ENCODE results near the gene SNX17.
"Not testable (repeated sequence)": the region's sequence is repeated elsewhere in the genome, so short reads cannot be mapped to it uniquely, and the experiment has no call there.

The SNX17 gene

DNA sequence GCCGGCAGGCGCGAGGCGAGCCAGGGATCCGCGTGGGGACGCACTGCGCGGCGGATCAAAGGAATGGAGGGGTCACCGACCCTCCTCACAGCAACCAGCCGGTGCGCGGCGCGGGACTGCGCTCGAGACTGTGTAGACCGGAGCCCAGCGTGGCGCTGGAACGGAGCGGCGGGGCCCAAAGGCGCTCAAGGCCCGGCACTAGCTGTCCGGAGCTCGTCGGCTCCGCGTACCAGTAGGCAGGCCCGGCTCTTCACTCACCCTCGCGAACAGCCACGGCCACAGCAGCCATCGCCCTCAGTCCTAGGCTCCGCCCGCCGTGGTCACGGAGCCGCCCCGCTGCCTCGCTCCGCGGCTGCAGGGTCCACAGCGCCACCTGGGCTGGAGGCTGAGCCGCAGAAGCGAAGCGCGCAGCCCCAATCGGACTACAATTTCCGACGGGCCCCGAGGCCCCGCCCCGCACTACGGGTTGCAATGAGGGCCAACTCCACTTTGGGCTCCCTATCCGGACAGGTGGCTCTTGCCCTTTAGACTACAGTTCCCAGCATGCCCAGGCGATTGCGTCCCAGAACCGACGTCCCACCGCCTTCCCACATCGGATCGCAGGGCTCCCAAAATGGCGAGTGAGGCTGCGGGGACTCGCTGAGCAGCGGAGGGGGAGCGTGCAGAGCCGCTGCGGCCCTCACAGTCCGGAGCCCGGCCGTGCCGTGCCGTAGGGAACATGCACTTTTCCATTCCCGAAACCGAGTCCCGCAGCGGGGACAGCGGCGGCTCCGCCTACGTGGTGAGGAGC, at the start of gene SNX17, which contains the start of gene EIF2B4:
Gene SNX17, plus strand, starts transcription at position 591 of the 790 bp plus-strand sequence. Its CDS starts 128 bp downstream, at position 719.
Gene EIF2B4, minus strand, starts transcription at position 313 of the 790 bp plus-strand sequence. Its CDS starts 24 bp downstream, at position 289.
- peak; percentile 100 for DNase-seq

DNA sequence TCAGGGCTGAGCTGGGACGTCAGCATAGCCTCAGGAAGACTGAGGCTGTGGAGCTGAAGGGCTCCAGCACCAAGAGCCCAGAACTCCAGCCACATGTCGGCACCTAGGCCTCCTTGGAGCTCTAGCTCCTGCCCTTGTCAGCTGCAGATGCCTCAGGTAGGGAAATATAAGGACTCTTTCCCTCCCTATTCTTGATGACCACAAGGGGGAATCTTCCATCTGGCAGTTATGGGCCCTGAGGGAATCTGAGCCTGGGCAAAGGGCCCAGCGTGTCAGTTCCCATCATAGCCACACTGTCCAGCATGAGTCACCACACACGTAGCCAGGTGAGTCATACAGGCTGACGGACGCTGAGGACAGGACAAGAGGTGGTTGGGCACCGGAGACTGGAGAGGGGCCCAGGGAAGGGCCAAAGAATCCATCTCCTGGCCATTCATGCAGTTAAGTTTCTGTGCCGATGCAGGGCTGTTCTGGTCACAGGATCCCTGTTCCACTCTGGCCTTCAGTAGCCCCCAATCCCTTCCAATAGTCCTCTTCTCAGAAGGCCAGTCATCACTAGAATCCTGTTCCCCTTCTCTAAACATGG, 49.4 kb upstream of the SNX17 start:
- no peak for DNase-seq

DNA sequence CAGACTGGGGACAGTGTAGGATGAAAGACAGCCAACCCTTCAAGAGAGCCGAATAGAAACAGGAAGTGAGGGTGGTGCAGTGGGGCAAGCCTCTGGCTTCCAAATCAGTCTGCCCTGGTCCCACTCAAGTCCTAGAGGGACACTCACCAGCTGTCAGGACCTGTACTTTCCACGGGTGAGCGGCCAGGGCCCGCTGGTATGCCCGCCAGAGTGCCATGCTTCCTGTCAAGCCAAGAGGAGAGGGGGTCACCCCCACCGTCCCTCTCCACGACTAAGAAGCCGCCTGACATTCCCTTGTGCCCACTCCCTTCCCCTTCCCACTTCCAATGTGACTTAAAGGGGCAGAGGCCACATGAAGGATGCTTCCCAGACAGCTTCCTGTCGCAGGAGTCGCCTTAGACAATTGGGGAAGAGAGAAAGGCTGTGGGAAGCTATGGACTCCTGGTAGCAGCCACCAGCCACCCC, 48.1 kb upstream of the SNX17 start:
- DNase-seq: no peak

DNA sequence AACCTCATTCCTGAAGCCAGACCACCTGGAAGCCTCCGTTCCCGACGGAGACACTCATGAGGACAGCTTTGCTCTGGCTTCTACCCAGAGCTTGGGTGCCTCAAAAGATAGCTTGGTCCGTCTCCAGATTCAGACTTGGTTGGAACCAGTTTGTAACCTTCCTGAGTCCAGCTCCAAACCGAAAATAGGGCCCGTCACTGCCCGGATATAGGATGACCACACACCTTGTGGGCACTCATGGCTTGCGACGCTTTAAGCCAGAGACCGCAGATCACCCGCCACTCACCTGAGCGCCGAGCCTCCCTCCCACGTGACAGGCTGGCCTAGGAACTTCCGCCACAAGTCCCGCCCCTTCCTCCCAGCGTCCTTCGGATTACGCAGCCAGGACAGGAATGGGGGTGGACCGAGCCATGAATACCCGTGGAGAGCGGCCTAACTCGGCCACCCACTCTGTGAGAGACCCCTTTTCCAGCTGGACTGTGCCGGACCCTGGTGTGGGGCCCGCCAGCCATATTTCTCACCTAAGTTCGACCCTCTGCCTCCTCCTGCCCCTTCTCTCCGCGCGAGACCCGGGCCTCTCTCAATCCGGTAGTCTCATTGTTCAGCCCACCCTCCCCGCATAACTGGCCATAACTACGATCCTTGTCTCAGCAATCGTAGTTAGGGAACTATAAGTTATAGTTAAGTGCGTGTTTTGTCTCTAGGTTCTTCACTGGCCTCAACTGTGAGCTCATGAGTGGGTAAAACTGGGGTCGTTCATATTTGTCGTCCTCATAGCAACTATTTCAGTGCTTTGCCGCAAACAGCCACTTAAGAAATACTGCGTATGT, 47.4 kb upstream of the SNX17 start, which contains the start of gene MPV17:
Gene MPV17, minus strand, starts transcription at position 332 of the 830 bp plus-strand sequence. CDS start 580 bp downstream, outside the sequence.
- peak; percentile 92 for DNase-seq

- peak; percentile 38 for DNase-seq
Measured at GRCh38 chr2:27323596-27324285, 46.7 kb upstream of the SNX17 start.

GRCh38 chr2:27324720-27325119, 45.7 kb upstream of the SNX17 start:
- DNase-seq: no peak

GRCh38 chr2:27335311-27335710, 35.1 kb upstream of the SNX17 start:
- no peak for DNase-seq

DNA sequence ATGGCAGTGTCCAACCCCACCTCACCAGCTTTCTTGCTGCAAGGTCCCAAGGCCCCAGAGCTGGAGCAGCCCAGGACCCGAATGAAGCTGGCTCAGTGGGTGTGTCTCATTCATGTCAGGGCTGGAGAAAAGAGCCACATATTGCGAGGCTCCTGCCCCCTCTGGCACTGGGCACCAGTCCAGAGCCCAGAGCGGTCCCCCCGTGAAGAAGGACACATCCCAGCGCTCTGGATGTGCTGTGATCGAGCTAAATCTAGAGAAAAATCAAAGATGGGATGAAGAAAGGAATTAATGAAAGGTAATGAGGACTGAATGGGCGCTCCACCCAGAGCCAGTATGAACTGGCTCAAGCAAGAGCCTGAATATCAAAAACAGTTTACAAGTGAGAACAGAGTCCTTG, 34.2 kb upstream of the SNX17 start:
- no peak for DNase-seq

GRCh38 chr2:27347641-27348040, 22.8 kb upstream of the SNX17 start:
- no peak for DNase-seq

DNA sequence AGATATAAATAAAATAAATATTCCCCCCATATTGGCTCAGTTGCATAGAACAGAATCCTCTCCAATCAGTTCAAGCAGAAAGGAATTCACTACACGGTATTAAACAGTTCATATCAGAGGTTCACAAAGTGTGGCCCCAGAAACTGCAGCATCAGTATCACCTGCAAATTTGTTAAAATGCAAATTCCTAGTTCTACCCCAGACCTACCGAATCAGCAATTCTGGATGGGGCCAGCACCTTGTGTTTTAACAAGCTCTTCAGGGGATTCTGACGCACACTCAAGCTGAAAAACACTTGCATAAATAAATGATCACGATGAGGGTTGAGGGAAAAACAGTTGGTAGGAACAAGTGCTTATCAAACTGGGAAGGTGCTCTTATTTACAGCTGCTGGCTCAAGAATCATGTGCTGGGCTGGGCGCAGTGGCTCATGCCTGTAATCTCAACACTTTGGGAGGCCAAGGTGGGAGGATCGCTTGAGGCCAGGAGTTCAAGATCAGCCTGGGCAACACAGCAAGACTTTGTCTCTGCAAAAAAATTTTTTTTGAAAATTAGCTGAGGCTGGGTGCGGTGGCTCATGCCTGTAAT, 20.2 kb upstream of the SNX17 start:
- DNase-seq: no peak

GRCh38 chr2:27351802-27352598, 18.4 kb upstream of the SNX17 start:
- DNase-seq: no peak

GRCh38 chr2:27353386-27353761, 17.0 kb upstream of the SNX17 start:
- DNase-seq: not testable (repeated sequence)

GRCh38 chr2:27353762-27354596, 16.4 kb upstream of the SNX17 start:
- no peak for DNase-seq

- no peak for DNase-seq
Measured at GRCh38 chr2:27354597-27354927, 15.9 kb upstream of the SNX17 start.

- no peak for DNase-seq
Measured at GRCh38 chr2:27356056-27356381, 14.4 kb upstream of the SNX17 start.

GRCh38 chr2:27356382-27357181, 13.8 kb upstream of the SNX17 start, which contains the start of gene GTF3C2:
Gene GTF3C2, minus strand, starts transcription at chr2:27356764. Its CDS starts 13,210 bp downstream, at chr2:27343554.
- peak; percentile 100 for DNase-seq

GRCh38 chr2:27362678-27363420, 7.6 kb upstream of the SNX17 start:
- DNase-seq: no peak

- no peak for DNase-seq
Measured at GRCh38 chr2:27363933-27364332, 6.5 kb upstream of the SNX17 start.

DNA sequence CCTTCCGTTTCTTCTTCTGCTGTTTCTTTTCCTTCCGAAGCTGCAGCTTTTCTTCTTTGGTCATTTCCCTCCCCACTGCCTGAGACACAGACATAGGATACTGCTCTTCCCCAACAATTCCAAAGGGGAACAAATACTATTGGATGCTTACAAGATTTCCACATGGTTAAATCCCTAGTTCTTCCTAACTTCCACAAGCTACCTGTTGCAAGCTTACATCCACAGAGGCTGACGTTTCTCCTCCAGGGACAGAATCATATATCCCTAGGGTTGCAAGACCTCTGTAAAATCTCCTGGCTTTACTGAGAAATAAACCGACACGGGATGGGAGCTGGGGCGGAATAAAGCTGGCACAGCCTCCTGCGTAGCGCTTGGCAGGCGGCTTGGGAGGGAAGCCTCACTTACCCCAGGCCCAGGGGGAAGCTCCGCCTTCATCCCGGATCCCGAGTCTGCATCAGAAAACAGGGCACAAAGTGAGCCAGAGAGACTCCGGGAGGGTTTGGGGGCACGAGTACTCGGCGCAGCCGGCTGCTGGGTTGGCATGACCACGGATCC, 868 bp upstream of the SNX17 start:
- peak; percentile 79 for DNase-seq

Measured in NCI-H2171 treated with DMSO at 0.1 percent for 48 hours (cell line).